Immature natural killer cell (primary cell): Measurements from ENCODE around the gene GALNT9. TPM values are rescaled to one million over a fixed set of nuclear protein-coding genes. Genes with fewer than 3 reads are reported as not detected.

Experiments
- DNase-seq, 3 donors: peaks; one replicate each; pipeline ENCODE4 v3.0.0; 2022; ENCODE audit warnings: mixed read lengths in 1 of 3
- H3K27ac Mint-ChIP-seq, 6 donors: one replicate each; pipeline ENCODE4 v1.8.0; 2020; ENCODE audit warnings: mixed read lengths in 6 of 6, mild to moderate bottlenecking in 5 of 6, inconsistent platforms in 4 of 6, moderate library complexity in 3 of 6
- H3K27me3 Mint-ChIP-seq, 3 donors: one replicate each; pipeline ENCODE4 v1.8.0; 2020 to 2021; ENCODE audit warnings: low read depth in 3 of 3, mild to moderate bottlenecking in 3 of 3, mixed read lengths in 3 of 3, moderate library complexity in 3 of 3, inconsistent platforms in 1 of 3
- H3K36me3 Mint-ChIP-seq, 3 donors: one replicate each; pipeline ENCODE4 v1.8.0; 2020; ENCODE audit warnings: mixed read lengths in 3 of 3, inconsistent platforms in 2 of 3, mild to moderate bottlenecking in 2 of 3
- H3K4me1 Mint-ChIP-seq, 2 donors: one replicate each; pipeline ENCODE4 v1.8.0; 2020; ENCODE audit warnings: inconsistent platforms in 2 of 2, mild to moderate bottlenecking in 2 of 2, mixed read lengths in 2 of 2, moderate library complexity in 1 of 2
- H3K4me3 Mint-ChIP-seq, 5 donors: one replicate each; pipeline ENCODE4 v1.8.0; 2020; ENCODE audit warnings: mild to moderate bottlenecking in 5 of 5, mixed read lengths in 5 of 5, inconsistent platforms in 3 of 5, moderate library complexity in 3 of 5
- H3K9me3 Mint-ChIP-seq, 6 donors: one replicate each; pipeline ENCODE4 v1.8.0; 2020; ENCODE audit warnings: mild to moderate bottlenecking in 6 of 6, mixed read lengths in 6 of 6, inconsistent platforms in 4 of 6, moderate library complexity in 3 of 6
- polyA plus RNA-seq, 3 donors: library from polyadenylated mRNA; unstranded; fragments of 300-500 nt; fragmentation: Illumina TruSeq; gene quantifications; one replicate each; pipeline ENCODE4 v1.2.3, GENCODE V29; 2021

The GALNT9 gene
- polyA plus RNA-seq, 3 donors from 2014 or later = not detected

DNA sequence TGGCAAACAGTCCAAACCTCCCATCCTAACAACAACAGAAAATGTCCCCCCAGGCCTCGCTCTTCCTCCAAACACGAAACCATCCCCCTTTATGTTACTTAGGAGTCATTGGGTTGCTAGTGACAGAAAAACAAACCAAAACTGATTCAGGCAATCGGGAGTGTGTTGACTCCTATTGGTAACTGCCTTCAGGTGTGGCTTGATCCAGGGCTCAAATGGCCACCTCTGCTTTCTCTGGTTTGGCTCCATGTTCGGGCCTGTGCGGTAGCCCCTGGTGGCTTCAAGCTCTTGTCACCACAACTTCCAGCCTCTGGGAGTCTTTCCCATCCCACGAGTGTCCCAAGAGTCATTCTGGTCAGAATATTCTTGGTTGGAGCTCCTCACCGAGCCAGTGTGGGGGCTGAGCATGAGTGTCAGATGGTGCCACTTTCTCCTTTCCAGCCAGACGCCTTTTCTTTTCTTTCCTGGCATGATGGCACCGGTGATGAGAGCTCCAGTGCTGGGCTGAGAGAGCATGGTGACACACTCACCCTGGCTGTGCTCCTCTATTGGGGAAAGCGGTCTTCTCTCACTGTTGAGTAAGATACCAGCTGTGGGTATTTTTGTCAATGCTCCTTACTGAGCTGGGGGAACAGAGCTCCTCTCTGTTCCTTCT is 146.6 kb downstream of the GALNT9 start:
- peaks cover 19 to 21% of the 10 kb centered on the region in 2 donors for H3K4me1 Mint-ChIP-seq
- no peak overlapping the region for H3K27ac Mint-ChIP-seq
- no peaks in the 10 kb centered on the region for H3K36me3 Mint-ChIP-seq
- H3K27me3 Mint-ChIP-seq = peaks cover 0 to 8% (median 5%) of the 10 kb centered on the region in 3 donors
- no peak overlapping the region for H3K4me3 Mint-ChIP-seq
- DNase-seq = no peak
- H3K9me3 Mint-ChIP-seq = peaks cover 0 to 10% (median 2%) of the 10 kb centered on the region in 6 donors

DNA sequence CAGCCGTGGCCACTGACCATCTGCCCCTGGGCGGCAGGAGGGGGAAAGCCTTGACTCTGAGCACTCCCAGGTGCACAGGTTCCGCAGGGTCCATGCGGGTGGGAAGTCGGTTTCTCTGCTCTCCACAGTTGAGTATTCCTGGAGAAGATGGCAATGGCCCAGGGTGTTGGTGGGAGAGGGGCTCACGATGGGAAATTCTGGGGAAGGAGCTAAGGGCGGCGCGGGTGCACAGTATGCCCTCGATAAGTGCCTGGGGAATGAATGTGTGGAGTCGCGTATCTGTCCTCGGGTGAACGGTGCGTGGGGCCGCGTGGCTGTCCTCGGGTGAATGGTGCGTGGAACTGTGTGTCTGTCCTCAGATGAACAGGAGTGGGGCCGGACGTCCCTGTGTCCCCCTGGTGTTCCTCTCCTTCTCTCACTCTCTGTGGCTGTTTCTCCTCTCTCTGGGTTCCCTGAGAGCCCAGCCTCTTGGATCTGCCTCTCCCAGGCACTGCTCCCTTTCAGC is 147.1 kb downstream of the GALNT9 start:
- Mint-ChIP-seq H3K9me3 (peaks cover 0 to 10% (median under 1%) of the 10 kb centered on the region in 6 donors), H3K27ac (no peak overlapping the region), H3K4me3 (no peak overlapping the region), H3K4me1 (peaks cover 15 to 19% of the 10 kb centered on the region in 2 donors), H3K36me3 (no peaks in the 10 kb centered on the region), H3K27me3 (peaks cover 0 to 8% (median 5%) of the 10 kb centered on the region in 3 donors)
- DNase-seq = no peak

DNA sequence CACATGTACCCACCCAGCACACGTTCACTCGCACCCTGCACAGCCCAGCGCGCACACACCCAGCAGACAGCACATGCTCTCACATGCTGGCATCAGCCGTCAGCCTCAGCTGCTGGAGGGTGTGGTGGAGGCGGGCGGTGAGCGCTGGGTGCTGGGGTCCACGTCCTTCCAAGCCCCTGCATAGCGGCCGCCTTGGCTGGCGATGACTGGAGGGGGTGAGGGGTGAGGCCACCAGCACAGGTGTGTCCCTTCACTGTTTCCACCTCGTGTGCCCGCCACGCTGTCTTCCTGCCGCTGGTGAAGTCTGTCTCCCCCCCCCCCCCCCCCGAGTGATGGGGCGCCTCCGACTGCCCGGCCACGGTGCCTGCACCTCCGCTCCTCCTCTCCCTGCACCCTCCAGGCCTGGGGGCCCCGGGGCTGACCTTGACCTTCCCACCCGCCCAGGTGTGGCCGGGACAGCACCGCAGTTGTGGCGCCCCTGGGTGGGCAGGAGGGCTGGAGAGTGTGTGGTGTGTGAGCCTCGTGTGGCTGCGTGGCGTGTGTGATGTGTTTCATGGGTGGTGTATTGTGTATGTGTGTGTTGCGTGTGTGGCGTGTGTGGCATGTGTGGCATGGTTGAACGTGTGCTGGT is 147.7 kb downstream of the GALNT9 start:
- H3K27ac Mint-ChIP-seq = no peak overlapping the region

DNA sequence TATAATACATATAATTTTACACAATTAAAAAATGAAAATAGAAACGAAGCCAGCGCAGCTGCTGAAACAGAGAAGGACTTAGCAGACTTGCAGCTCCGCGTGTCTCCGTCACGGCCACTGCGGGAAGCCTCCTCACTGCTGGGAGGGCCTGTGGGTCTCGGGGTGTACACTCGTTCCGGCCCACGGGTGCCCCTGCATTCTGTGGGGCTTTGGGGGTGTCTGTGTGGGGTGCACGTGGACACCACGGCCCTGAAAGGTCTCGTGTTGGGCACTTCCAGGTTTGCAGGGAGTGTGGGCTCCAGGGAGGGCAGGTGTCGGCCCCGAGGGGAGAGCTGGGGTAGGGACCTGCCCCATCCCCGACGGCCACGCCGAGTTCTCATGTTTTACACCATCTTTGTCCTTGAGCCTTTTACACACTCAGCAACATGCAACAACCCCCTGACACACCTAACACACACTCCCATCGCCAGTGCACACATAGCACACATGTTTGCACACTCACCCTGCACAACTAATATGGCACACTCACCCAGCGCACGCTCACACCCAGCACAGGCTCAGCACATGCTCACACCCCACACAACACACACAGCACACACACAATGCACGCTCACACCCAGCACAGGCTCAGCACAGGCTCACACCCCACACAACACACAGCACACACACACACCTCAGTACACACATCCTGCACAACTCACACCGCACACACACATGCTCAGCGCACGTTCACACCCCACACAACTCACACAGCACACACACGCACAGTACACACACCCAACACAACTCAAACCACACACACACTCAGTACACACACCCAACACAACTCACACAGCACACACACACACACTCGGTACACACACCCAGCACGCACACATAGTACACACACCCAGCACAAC is 148.5 kb downstream of the GALNT9 start:
- Mint-ChIP-seq H3K9me3 (peaks cover 0 to 8% (median under 1%) of the 10 kb centered on the region in 6 donors), H3K36me3 (no peaks in the 10 kb centered on the region), H3K27ac (no peak overlapping the region), H3K4me1 (peaks cover 3 to 7% of the 10 kb centered on the region in 2 donors), H3K4me3 (peak overlapping the region in 1 of 5 donors; percentile 37), H3K27me3 (peaks cover 0 to 8% (median 4%) of the 10 kb centered on the region in 3 donors)
- no peak for DNase-seq

More for the DNA sequence above, 147.7 kb downstream of the GALNT9 start:
- peak overlapping the region in 1 of 5 donors; percentile 37 for H3K4me3 Mint-ChIP-seq
- peaks cover 0 to 10% (median under 1%) of the 10 kb centered on the region in 6 donors for H3K9me3 Mint-ChIP-seq
- no peaks in the 10 kb centered on the region for H3K36me3 Mint-ChIP-seq
- peaks cover 0 to 8% (median 5%) of the 10 kb centered on the region in 3 donors for H3K27me3 Mint-ChIP-seq
- peaks cover 11 to 15% of the 10 kb centered on the region in 2 donors for H3K4me1 Mint-ChIP-seq
- DNase-seq = no peak

- H3K9me3 Mint-ChIP-seq = peaks cover 0 to 5% (median under 1%) of the 10 kb centered on the region in 6 donors
- no peak overlapping the region for H3K4me3 Mint-ChIP-seq
- H3K27ac Mint-ChIP-seq = no peak overlapping the region
These were observed 149.7 kb downstream of the GALNT9 start for GRCh38 chr12:132179431-132180362.

GRCh38 chr12:132178801-132179401 is 150.5 kb downstream of the GALNT9 start:
- H3K27me3 Mint-ChIP-seq = peaks cover 0 to 8% (median 5%) of the 10 kb centered on the region in 3 donors
- no peak for DNase-seq
- H3K4me1 Mint-ChIP-seq = no peaks in the 10 kb centered on the region
- peaks cover 0 to 2% (median 0%) of the 10 kb centered on the region in 6 donors for H3K9me3 Mint-ChIP-seq
- H3K4me3 Mint-ChIP-seq = no peak overlapping the region
- H3K27ac Mint-ChIP-seq = no peak overlapping the region
- no peaks in the 10 kb centered on the region for H3K36me3 Mint-ChIP-seq

More at GRCh38 chr12:132179431-132180362, 149.7 kb downstream of the GALNT9 start:
- no peaks in the 10 kb centered on the region for H3K36me3 Mint-ChIP-seq
- peaks cover 0 to 8% (median 5%) of the 10 kb centered on the region in 3 donors for H3K27me3 Mint-ChIP-seq
- H3K4me1 Mint-ChIP-seq = no peaks in the 10 kb centered on the region
- DNase-seq = no peak

- Mint-ChIP-seq H3K27ac (no peak overlapping the region), H3K4me3 (no peak overlapping the region), H3K27me3 (peaks cover 0 to 8% (median 5%) of the 10 kb centered on the region in 3 donors), H3K4me1 (no peaks in the 10 kb centered on the region), H3K9me3 (no peaks in the 10 kb centered on the region), H3K36me3 (no peaks in the 10 kb centered on the region)
- no peak for DNase-seq
These were observed 151.1 kb downstream of the GALNT9 start for GRCh38 chr12:132178316-132178715.

DNA sequence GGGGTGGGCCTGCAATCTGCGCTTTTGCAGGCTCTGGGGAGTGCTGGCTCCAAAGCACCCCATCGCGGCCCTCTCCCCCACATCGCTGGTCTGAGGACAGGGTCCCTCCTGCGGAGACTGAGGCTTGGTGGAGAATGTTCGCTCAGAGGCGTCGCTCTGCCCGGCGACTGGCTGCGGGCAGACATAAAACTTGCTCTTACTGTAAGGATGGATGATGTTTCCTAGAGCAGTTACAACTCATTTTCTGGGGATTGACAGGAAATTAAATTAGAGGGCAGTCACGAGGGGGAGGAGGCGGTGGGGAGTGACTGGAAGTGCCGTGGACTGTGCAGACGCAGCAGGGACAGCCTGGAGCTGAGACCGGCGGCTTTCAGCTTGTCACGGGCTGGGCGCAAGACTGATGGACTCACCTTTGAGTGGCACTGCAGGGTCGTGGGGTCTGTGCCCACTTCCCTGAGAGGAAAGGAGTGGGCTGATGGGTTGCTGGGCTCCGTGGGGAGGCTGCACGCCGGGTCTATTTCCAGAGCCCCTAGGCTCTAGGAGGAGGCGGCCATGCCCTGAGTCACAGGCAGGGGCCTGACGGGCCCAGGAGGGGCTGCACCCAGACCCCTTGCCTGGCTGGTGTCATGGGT is 152.4 kb downstream of the GALNT9 start:
- H3K9me3 Mint-ChIP-seq = no peaks in the 10 kb centered on the region
- no peak overlapping the region for H3K4me3 Mint-ChIP-seq
- no peaks in the 10 kb centered on the region for H3K36me3 Mint-ChIP-seq
- H3K27me3 Mint-ChIP-seq = peaks cover 2 to 10% (median 4%) of the 10 kb centered on the region in 3 donors
- no peak overlapping the region for H3K27ac Mint-ChIP-seq
- no peak for DNase-seq
- H3K4me1 Mint-ChIP-seq = no peaks in the 10 kb centered on the region

- Mint-ChIP-seq H3K27ac (no peak overlapping the region), H3K4me3 (no peak overlapping the region), H3K27me3 (peaks cover 2 to 10% (median 4%) of the 10 kb centered on the region in 3 donors), H3K36me3 (no peaks in the 10 kb centered on the region), H3K4me1 (no peaks in the 10 kb centered on the region), H3K9me3 (no peaks in the 10 kb centered on the region)
- DNase-seq = no peak
These were observed 152.9 kb downstream of the GALNT9 start for GRCh38 chr12:132176385-132176919.

GRCh38 chr12:132175496-132176384 is 153.6 kb downstream of the GALNT9 start:
- DNase-seq = no peak
- H3K36me3 Mint-ChIP-seq = no peaks in the 10 kb centered on the region
- no peak overlapping the region for H3K27ac Mint-ChIP-seq
- H3K27me3 Mint-ChIP-seq = peaks cover 2 to 10% (median 4%) of the 10 kb centered on the region in 3 donors
- H3K4me1 Mint-ChIP-seq = no peaks in the 10 kb centered on the region
- H3K9me3 Mint-ChIP-seq = no peaks in the 10 kb centered on the region
- H3K4me3 Mint-ChIP-seq = no peak overlapping the region

GRCh38 chr12:132174839-132175490 is 154.4 kb downstream of the GALNT9 start:
- no peak overlapping the region for H3K4me3 Mint-ChIP-seq
- H3K27me3 Mint-ChIP-seq = peaks cover 2 to 7% (median 4%) of the 10 kb centered on the region in 3 donors
- no peak for DNase-seq
- H3K27ac Mint-ChIP-seq = no peak overlapping the region
- H3K36me3 Mint-ChIP-seq = no peaks in the 10 kb centered on the region
- H3K9me3 Mint-ChIP-seq = no peaks in the 10 kb centered on the region
- H3K4me1 Mint-ChIP-seq = no peaks in the 10 kb centered on the region
